Ovary (tissue), 3 donors: Measurements from ENCODE around the gene FOXC2.

Source experiments
- EP300 ChIP-seq: sonication (generic); formaldehyde crosslinking; IDR thresholded peaks from one replicate; pipeline ENCODE4 v1.6.1; 2017; ENCODE audit warnings: antibody characterized with exemption
- POLR2A ChIP-seq: fragments of 450-650 bp; IDR thresholded peaks from one replicate; pipeline ENCODE4 v1.6.1; 2017; ENCODE audit warnings: antibody characterized with exemption, mild to moderate bottlenecking, moderate library complexity
- TF ChIP-seq, protein P1 (sequence below), 3 donors: fragments of 450-650 bp in 2 of 3; fragments of 200-600 bp in 1 of 3; IDR thresholded peaks; one replicate each; pipeline versions ENCODE4 v1.5.1 to v1.8.0; 2016 to 2022; ENCODE audit warnings: antibody characterized with exemption in 3 of 3, mild to moderate bottlenecking in 1 of 3
- donor health status: DM: no; HTN: no; CAD: no.

GRCh38 chr16:86557587-86557986 lies 9.0 kb upstream of the FOXC2 start:
- TF ChIP-seq, protein P1, sequence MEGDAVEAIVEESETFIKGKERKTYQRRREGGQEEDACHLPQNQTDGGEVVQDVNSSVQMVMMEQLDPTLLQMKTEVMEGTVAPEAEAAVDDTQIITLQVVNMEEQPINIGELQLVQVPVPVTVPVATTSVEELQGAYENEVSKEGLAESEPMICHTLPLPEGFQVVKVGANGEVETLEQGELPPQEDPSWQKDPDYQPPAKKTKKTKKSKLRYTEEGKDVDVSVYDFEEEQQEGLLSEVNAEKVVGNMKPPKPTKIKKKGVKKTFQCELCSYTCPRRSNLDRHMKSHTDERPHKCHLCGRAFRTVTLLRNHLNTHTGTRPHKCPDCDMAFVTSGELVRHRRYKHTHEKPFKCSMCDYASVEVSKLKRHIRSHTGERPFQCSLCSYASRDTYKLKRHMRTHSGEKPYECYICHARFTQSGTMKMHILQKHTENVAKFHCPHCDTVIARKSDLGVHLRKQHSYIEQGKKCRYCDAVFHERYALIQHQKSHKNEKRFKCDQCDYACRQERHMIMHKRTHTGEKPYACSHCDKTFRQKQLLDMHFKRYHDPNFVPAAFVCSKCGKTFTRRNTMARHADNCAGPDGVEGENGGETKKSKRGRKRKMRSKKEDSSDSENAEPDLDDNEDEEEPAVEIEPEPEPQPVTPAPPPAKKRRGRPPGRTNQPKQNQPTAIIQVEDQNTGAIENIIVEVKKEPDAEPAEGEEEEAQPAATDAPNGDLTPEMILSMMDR (IDR thresholded peaks at IDR 0.05): no peak
- no peak for TF ChIP-seq EP300
- no peak for TF ChIP-seq POLR2A
